OCI-LY1 (cell line): ENCODE data around the gene ZNF618.

Experiments
- CTCF ChIP-seq: fragments of 200-600 bp; sonication (generic), shearing (Covaris generic); IDR thresholded peaks from 2 replicates; pipeline ENCODE4 v1.5.1; 2017; ENCODE audit warnings: mild to moderate bottlenecking, antibody characterized with exemption, low read length, moderate library complexity, mixed read lengths
- EZH2 ChIP-seq: fragments of 200-600 bp; sonication (generic), shearing (Covaris generic); IDR thresholded peaks from 2 replicates; pipeline ENCODE4 v1.8.0; 2017; ENCODE audit warnings: borderline replicate concordance, mixed run types, mild to moderate bottlenecking, antibody characterized with exemption, low read length, moderate library complexity, mixed read lengths

GRCh38 chr9:114060070-114060469 is 184.0 kb downstream of the ZNF618 start:
- no peak for TF ChIP-seq CTCF
- no peak for TF ChIP-seq EZH2
